ENCODE results near the gene HRH2. TPM values are rescaled to one million over a fixed set of nuclear protein-coding genes. Genes with fewer than 3 reads are reported as not detected.

The HRH2 gene
- total RNA-seq, 6 experiments from 2014 or later, result not detected

DNA sequence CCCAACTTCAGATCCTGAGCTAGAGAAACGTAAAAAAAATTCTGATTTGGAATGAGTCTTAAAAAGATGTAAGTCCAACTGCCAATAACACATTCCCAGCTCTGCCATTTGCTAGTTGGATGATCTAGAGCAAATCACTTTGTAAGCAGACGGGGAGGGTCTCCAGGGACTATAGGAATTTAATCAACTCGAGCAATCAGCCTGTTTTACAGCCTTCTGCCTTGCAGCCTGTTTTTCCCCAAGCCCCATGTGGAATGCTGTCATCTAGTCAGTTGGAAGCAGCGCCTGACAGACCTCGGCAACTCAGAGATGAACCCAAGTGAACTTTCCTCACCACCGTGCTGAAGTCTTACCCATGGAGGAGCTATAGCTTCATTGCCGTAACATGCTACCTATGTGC lies 34.8 kb upstream of the HRH2 start:
- H3K9me3 Mint-ChIP-seq, result peaks cover 29% of the 10 kb centered on the region
- DNase-seq, result no peak
- H3K36me3 Mint-ChIP-seq (ENCODE audit: low read depth), result no peaks in the 10 kb centered on the region
- no peak overlapping the region for H3K27ac Mint-ChIP-seq
- no peaks in the 10 kb centered on the region for H3K4me1 Mint-ChIP-seq (ENCODE audit: low read depth)
- TF ChIP-seq, protein P1, sequence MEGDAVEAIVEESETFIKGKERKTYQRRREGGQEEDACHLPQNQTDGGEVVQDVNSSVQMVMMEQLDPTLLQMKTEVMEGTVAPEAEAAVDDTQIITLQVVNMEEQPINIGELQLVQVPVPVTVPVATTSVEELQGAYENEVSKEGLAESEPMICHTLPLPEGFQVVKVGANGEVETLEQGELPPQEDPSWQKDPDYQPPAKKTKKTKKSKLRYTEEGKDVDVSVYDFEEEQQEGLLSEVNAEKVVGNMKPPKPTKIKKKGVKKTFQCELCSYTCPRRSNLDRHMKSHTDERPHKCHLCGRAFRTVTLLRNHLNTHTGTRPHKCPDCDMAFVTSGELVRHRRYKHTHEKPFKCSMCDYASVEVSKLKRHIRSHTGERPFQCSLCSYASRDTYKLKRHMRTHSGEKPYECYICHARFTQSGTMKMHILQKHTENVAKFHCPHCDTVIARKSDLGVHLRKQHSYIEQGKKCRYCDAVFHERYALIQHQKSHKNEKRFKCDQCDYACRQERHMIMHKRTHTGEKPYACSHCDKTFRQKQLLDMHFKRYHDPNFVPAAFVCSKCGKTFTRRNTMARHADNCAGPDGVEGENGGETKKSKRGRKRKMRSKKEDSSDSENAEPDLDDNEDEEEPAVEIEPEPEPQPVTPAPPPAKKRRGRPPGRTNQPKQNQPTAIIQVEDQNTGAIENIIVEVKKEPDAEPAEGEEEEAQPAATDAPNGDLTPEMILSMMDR (IDR thresholded peaks at IDR 0.05), result no peak
- H3K4me3 Mint-ChIP-seq, result no peak overlapping the region
- peaks cover 2% of the 10 kb centered on the region; the same call in 1 of the 2 replicates for H3K27me3 Mint-ChIP-seq (ENCODE audit: insufficient read depth)

DNA sequence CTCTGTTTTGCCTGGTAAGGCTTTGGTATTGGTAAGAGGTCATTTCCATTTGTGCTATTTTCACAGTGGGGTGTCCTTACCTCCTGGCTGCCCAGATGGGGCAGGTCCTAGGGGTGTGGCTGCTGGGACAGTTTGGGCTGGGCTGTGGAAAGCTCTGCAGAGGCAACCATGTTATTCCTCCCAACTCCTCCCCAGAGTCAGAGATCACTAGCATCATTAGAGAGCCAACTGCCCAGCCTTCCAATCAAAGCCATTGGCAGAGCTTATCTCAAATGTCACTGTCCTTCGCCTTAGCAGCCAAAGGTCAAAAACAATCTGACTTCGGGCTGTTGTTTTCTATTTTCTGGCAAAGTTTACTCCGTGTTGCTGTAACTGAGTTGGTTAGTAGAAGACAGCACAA lies 33.6 kb upstream of the HRH2 start:
- TF ChIP-seq, protein P1 (IDR thresholded peaks at IDR 0.05), result no peak
- Mint-ChIP-seq H3K27me3 (ENCODE audit: insufficient read depth) (peaks cover 2% of the 10 kb centered on the region; the same call in 1 of the 2 replicates), H3K27ac (no peak overlapping the region), H3K36me3 (ENCODE audit: low read depth) (no peaks in the 10 kb centered on the region), H3K4me3 (no peak overlapping the region), H3K9me3 (peaks cover 29% of the 10 kb centered on the region), H3K4me1 (ENCODE audit: low read depth) (no peaks in the 10 kb centered on the region)
- DNase-seq, result no peak

DNA sequence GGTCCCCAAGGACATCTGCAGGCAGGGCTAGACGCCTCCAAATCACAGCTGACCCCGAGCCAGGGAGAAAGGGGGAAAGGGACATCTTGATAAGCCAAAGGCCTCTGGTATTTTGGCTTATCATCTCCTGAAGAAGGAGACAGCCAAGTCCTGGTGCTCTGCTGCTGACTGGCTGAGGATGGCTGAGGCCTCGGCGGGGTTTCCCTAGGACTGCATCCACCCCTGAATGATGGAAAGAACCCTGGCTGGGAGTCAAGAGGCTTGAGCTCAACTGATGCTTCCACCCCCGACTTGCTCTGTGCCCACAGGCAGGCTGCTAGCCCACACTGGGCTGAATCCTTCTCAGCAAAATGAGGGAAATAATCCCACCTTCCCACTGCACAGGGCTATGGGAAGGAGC lies 30.9 kb upstream of the HRH2 start:
- TF ChIP-seq, protein P1 (IDR thresholded peaks at IDR 0.05), result no peak
- H3K27me3 Mint-ChIP-seq (ENCODE audit: insufficient read depth), result peaks cover 2% of the 10 kb centered on the region; the same call in 1 of the 2 replicates

DNA sequence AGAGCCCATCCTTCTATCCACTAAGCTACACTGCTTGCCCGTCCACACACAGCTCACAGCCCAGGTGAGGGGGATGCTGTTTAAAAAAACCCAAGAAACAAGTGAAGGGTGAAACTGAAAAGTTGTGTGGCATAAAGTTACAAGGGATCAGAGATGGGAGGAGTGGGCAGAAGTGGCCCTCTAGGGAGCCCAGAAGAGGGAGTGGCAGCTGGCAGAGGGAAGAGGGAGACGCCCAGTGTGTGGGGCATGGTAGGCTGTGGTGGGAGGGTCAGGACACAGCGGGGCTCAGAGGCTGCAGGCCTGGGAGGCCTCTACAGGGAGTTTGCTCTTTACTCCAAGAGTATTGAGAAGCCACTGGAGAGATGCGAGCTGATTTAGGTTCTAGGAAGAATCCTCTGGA lies 30.1 kb upstream of the HRH2 start:
- Mint-ChIP-seq H3K27ac (no peak overlapping the region), H3K36me3 (ENCODE audit: low read depth) (no peaks in the 10 kb centered on the region), H3K9me3 (peaks cover 47% of the 10 kb centered on the region), H3K27me3 (ENCODE audit: insufficient read depth) (peaks cover 2% of the 10 kb centered on the region; the same call in 1 of the 2 replicates), H3K4me1 (ENCODE audit: low read depth) (no peaks in the 10 kb centered on the region), H3K4me3 (no peak overlapping the region)
- TF ChIP-seq, protein P1 (IDR thresholded peaks at IDR 0.05), result no peak
- DNase-seq, result no peak

More for the DNA sequence above, 30.9 kb upstream of the HRH2 start:
- H3K9me3 Mint-ChIP-seq, result peaks cover 43% of the 10 kb centered on the region
- no peak overlapping the region for H3K4me3 Mint-ChIP-seq
- no peak for DNase-seq
- no peaks in the 10 kb centered on the region for H3K36me3 Mint-ChIP-seq (ENCODE audit: low read depth)
- no peak overlapping the region for H3K27ac Mint-ChIP-seq
- H3K4me1 Mint-ChIP-seq (ENCODE audit: low read depth), result no peaks in the 10 kb centered on the region

DNA sequence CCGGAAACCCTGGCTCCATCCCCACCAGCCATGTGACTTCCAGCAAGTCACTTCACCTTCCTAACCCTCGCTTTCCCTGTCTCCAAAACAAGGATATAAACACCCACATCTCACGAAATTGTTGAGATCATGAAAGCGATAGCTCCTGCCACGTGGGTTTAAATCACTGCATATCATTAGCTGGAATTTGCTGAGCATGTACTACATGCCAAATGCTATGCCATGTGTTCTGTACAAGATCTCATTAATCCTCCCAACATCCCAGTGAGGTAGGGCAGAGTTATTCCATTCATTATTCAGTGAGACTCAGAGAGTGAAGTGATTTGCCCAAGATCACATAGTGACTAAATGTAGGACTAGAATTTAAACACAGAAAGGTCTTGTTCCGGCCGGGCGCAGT lies 29.2 kb upstream of the HRH2 start:
- Mint-ChIP-seq H3K4me3 (no peak overlapping the region), H3K27ac (no peak overlapping the region), H3K27me3 (ENCODE audit: insufficient read depth) (peaks cover 2% of the 10 kb centered on the region; the same call in 1 of the 2 replicates), H3K9me3 (peaks cover 47% of the 10 kb centered on the region), H3K4me1 (ENCODE audit: low read depth) (no peaks in the 10 kb centered on the region), H3K36me3 (ENCODE audit: low read depth) (no peaks in the 10 kb centered on the region)
- TF ChIP-seq, protein P1 (IDR thresholded peaks at IDR 0.05), result no peak
- no peak for DNase-seq

DNA sequence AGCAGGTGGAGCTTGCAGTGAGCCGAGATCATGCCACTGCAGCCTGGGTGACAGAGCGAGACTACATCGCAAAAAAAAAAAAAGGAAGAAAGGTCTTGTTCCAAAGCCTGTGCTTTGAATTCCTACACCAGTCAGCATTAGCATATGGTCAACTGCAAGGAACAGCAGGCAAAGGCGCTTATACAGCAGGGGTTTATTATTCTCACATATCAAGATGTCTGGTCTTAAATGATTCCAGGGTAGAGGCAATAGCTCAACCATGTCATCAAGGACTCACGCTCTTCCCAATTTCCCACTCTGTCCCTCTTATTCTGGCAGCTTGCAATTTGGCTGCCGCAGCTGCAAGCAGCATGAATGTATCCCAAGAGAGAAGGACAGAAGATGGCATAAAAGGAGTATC lies 28.6 kb upstream of the HRH2 start:
- Mint-ChIP-seq H3K27ac (no peak overlapping the region), H3K4me3 (no peak overlapping the region), H3K9me3 (peaks cover 51% of the 10 kb centered on the region), H3K36me3 (ENCODE audit: low read depth) (no peaks in the 10 kb centered on the region), H3K27me3 (ENCODE audit: insufficient read depth) (peaks cover 2% of the 10 kb centered on the region; the same call in 1 of the 2 replicates), H3K4me1 (ENCODE audit: low read depth) (no peaks in the 10 kb centered on the region)
- no peak for DNase-seq
- TF ChIP-seq, protein P1 (IDR thresholded peaks at IDR 0.05), result no peak
